Body of pancreas (tissue), 4 donors: ENCODE results near the gene KTN1. TPM values are rescaled to one million over a fixed set of nuclear protein-coding genes. Genes with fewer than 3 reads are reported as not detected.

ENCODE experiments used
- ATAC-seq: fragments of 150-250 bp; one replicate; pipeline ENCODE4 v1.9.1; 2016
- DNase-seq, 4 donors: peaks; one replicate each; pipeline ENCODE4 v3.0.0-alpha.2; 2019
- H3K27ac ChIP-seq, 4 donors: fragments of 200-600 bp; sonication (generic); 1 replicate in 3 of 4; 2 replicates in 1 of 4; pipeline versions ENCODE4 v1.5.1 to v1.6.1; 2016 to 2019; ENCODE audit warnings: mild to moderate bottlenecking in 1 of 4, mixed read lengths in 1 of 4, moderate library complexity in 1 of 4
- H3K27me3 ChIP-seq, 2 donors: fragments of 200-600 bp; sonication (generic); one replicate each; pipeline ENCODE4 v1.6.0; 2016; ENCODE audit warnings: mild to moderate bottlenecking in 1 of 2
- H3K36me3 ChIP-seq, 2 donors: fragments of 200-600 bp; sonication (generic); replicated peaks in 1 of 2; 2 replicates each; pipeline ENCODE4 v1.5.1; 2016; ENCODE audit warnings: low read depth in 2 of 2; ENCODE audit not compliant: insufficient read depth in 1 of 2
- H3K4me1 ChIP-seq: fragments of 200-600 bp; sonication (generic); one replicate; pipeline ENCODE4 v1.6.0; 2016
- H3K4me3 ChIP-seq, 2 donors: fragments of 200-600 bp; sonication (generic); 1 replicate in 1 of 2; 2 replicates in 1 of 2; pipeline ENCODE4 v1.5.1; 2016 to 2019
- H3K9me3 ChIP-seq, 3 donors: fragments of 200-600 bp; sonication (generic); 1 replicate in 2 of 3; 2 replicates in 1 of 3; pipeline ENCODE4 v1.5.1; 2016
- CTCF ChIP-seq, 7 experiments: fragments of 450-650 bp in 4 of 7; fragments of 200-600 bp in 3 of 7; sonication (generic) in 3 of 7; IDR thresholded peaks; one replicate each; pipeline ENCODE4 v1.5.1; 2016 to 2019; ENCODE audit warnings: antibody characterized with exemption in 7 of 7
- POLR2A ChIP-seq, 3 donors: fragments of 450-650 bp; IDR thresholded peaks; one replicate each; pipeline ENCODE4 v1.6.1; 2016; ENCODE audit warnings: antibody characterized with exemption in 3 of 3, mild to moderate bottlenecking in 2 of 3
- WGBS, 2 donors: methylation state at CpG; one replicate each; pipeline ENCODE4 v1.1.5; 2017; 5-methylcytosine and 5-hydroxymethylcytosine counted together
- intact Hi-C: fragments of 100-400 bp; cut with DNase I; formaldehyde crosslinking; loops from one replicate; pipeline ENCODE4 v1.15.1; 2023
- total RNA-seq, 2 donors: library from RNA; depleted of rRNA; stranded (reverse); fragments of >200 nt; gene quantifications; one replicate each; pipeline ENCODE4 v1.1.0, GENCODE V29; 2016

The KTN1 gene
- total RNA-seq, 2 donors from 2014 or later: 57.0 to 91.8 TPM

- TF ChIP-seq CTCF (IDR thresholded peaks at IDR 0.05) (no peak), POLR2A (IDR thresholded peaks at IDR 0.05) (no peak)
- no peaks in the 10 kb centered on the region for H3K27me3 ChIP-seq
- no peak overlapping the region for H3K4me3 ChIP-seq
- no peaks in the 10 kb centered on the region for H3K4me1 ChIP-seq
- WGBS, 2 donors: 70 to 74% methylated on average over 2 of the region's 2 CpGs
- no peak overlapping the region for H3K27ac ChIP-seq
- no peak for DNase-seq
- no peak for ATAC-seq
- H3K36me3 ChIP-seq: no peaks in the 10 kb centered on the region
- intact Hi-C loops: no loop called here
- no peaks in the 10 kb centered on the region for H3K9me3 ChIP-seq
Measured at GRCh38 chr14:55535516-55536203, 44.3 kb upstream of the KTN1 start.

GRCh38 chr14:55536204-55536708 is 43.8 kb upstream of the KTN1 start:
- H3K9me3 ChIP-seq: no peaks in the 10 kb centered on the region
- H3K4me1 ChIP-seq: no peaks in the 10 kb centered on the region
- TF ChIP-seq CTCF (IDR thresholded peaks at IDR 0.05) (no peak), POLR2A (IDR thresholded peaks at IDR 0.05) (no peak)
- H3K4me3 ChIP-seq: no peak overlapping the region
- no peak overlapping the region for H3K27ac ChIP-seq
- DNase-seq (no peak), ATAC-seq (no peak)
- no peaks in the 10 kb centered on the region for H3K36me3 ChIP-seq
- intact Hi-C loops: no loop called here
- H3K27me3 ChIP-seq: no peaks in the 10 kb centered on the region

- ATAC-seq (no peak), DNase-seq (no peak)
- Histone ChIP-seq H3K9me3 (no peaks in the 10 kb centered on the region), H3K4me1 (no peaks in the 10 kb centered on the region), H3K27me3 (no peaks in the 10 kb centered on the region), H3K4me3 (no peak overlapping the region), H3K27ac (no peak overlapping the region), H3K36me3 (no peaks in the 10 kb centered on the region)
- intact Hi-C loops: no loop called here
- TF ChIP-seq POLR2A (IDR thresholded peaks at IDR 0.05) (no peak), CTCF (IDR thresholded peaks at IDR 0.05) (no peak)
Measured at GRCh38 chr14:55537782-55538181, 42.2 kb upstream of the KTN1 start.

- Histone ChIP-seq H3K36me3 (no peaks in the 10 kb centered on the region), H3K4me1 (no peaks in the 10 kb centered on the region)
- no peak for ATAC-seq
Measured at GRCh38 chr14:55539975-55540374, 40.0 kb upstream of the KTN1 start.

More at GRCh38 chr14:55539975-55540374, 40.0 kb upstream of the KTN1 start:
- TF ChIP-seq CTCF (IDR thresholded peaks at IDR 0.05): no peak
- TF ChIP-seq POLR2A (IDR thresholded peaks at IDR 0.05): no peak
- Histone ChIP-seq H3K4me3 (no peak overlapping the region), H3K27ac (no peak overlapping the region), H3K27me3 (no peaks in the 10 kb centered on the region), H3K9me3 (no peaks in the 10 kb centered on the region)
- intact Hi-C loops: no loop called here
- no peak for DNase-seq
- WGBS, 2 donors: 93 to 95% methylated on average over 2 of the region's 2 CpGs
